Spinal cord (tissue), 10 donors: ENCODE measurements around the gene CLDN15. TPM values are rescaled to one million over a fixed set of nuclear protein-coding genes. Genes with fewer than 3 reads are reported as not detected.

Experiments used
- DNase-seq, 6 donors: peaks; one replicate each; pipeline versions ENCODE4 v3.0.0 to v3.0.0-alpha.2; 2013 to 2015; ENCODE audit warnings: low spot score in 6 of 6, low read depth in 4 of 6
- H3K27ac ChIP-seq: one replicate; pipeline ENCODE4 v1.5.1; 2013; ENCODE audit warnings: low read depth, low read length, control low read depth
- H3K27me3 ChIP-seq: one replicate; pipeline ENCODE4 v1.6.1; 2013; ENCODE audit warnings: low read length; ENCODE audit not compliant: control insufficient read depth, insufficient read depth
- H3K36me3 ChIP-seq: one replicate; pipeline ENCODE4 v1.6.1; 2013; ENCODE audit warnings: low read length; ENCODE audit not compliant: control insufficient read depth, insufficient read depth
- H3K4me1 ChIP-seq: one replicate; pipeline ENCODE4 v1.6.1; 2013; ENCODE audit warnings: low read length; ENCODE audit not compliant: control insufficient read depth, insufficient read depth
- H3K4me3 ChIP-seq: one replicate; pipeline ENCODE4 v1.5.1; 2013; ENCODE audit warnings: low read depth, low read length, control low read depth
- H3K9me3 ChIP-seq: one replicate; pipeline ENCODE4 v1.6.1; 2013; ENCODE audit warnings: low read length; ENCODE audit not compliant: control insufficient read depth, insufficient read depth
- WGBS: methylation state at CpG from one replicate; pipeline ENCODE4 v1.1.5; 2013; ENCODE audit warnings: missing lambda C conversion rate; ENCODE audit not compliant: insufficient coverage; 5-methylcytosine and 5-hydroxymethylcytosine counted together
- polyA plus RNA-seq, 2 donors: library from polyadenylated mRNA; unstranded; fragments of 120-200 nt; gene quantifications; one replicate each; pipeline ENCODE4 v1.2.1, GENCODE V29; 2013; ENCODE audit not compliant: insufficient read length in 2 of 2
- total RNA-seq, 2 donors: library from RNA; depleted of rRNA in 1 of 2; stranded (reverse); fragments of 120-200 nt in 1 of 2; fragments of >200 nt in 1 of 2; gene quantifications; one replicate each; pipeline versions ENCODE4 v1.2.3 to v1.2.4, GENCODE V29; 2013 to 2014
- donor health status: healthy.

The CLDN15 gene
- total and polyA plus RNA-seq, 4 donors, result 3.3 to 13.8 (median 8.8) TPM

- DNase-seq, result no peak
- H3K9me3 ChIP-seq, result no peaks in the 10 kb centered on the region
- WGBS, result 96% methylated on average over 4 of the region's 6 CpGs
- no peaks in the 10 kb centered on the region for H3K4me1 ChIP-seq
- H3K27me3 ChIP-seq, result no peaks in the 10 kb centered on the region
- no peak overlapping the region for H3K27ac ChIP-seq
- H3K4me3 ChIP-seq, result no peak overlapping the region
- H3K36me3 ChIP-seq, result peaks cover 83% of the 10 kb centered on the region
These were observed 12.0 kb downstream of the CLDN15 start for GRCh38 chr7:101225650-101226049.

- no peak for DNase-seq
- WGBS, result 98% methylated on average over 14 of the region's 15 CpGs
- H3K9me3 ChIP-seq, result no peaks in the 10 kb centered on the region
- no peak overlapping the region for H3K4me3 ChIP-seq
- peaks cover 69% of the 10 kb centered on the region for H3K36me3 ChIP-seq
- no peaks in the 10 kb centered on the region for H3K27me3 ChIP-seq
- H3K4me1 ChIP-seq, result peaks cover 11% of the 10 kb centered on the region
- no peak overlapping the region for H3K27ac ChIP-seq
These were observed 14.1 kb downstream of the CLDN15 start for GRCh38 chr7:101223528-101223927.

DNA sequence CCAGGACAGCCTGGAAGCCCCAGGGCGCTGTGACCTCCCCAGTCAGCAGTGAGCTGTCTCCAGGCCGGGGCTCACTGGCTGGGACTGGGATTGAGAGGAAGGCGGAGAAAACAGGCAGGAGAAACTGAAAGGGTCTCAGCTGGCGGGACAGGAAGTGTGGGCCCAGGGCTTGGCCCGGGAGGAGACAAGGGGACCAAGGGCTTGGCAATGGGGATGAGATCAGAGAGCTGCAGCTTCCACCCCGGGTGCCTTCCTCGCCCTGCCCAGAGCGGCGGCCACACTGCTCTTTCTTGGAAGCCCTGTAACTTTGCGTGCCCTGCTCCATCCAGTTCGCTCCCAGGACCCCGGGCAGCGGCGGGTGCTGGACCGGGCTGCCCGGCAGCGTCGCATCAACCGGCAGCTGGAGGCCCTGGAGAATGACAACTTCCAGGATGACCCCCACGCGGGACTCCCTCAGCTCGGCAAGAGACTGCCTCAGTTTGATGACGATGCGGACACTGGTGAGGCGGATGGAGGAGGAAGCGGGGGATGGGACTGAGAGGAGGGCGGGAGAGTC, 15.2 kb downstream of the CLDN15 start:
- peaks cover 20% of the 10 kb centered on the region for H3K4me1 ChIP-seq
- H3K27me3 ChIP-seq, result no peaks in the 10 kb centered on the region
- H3K36me3 ChIP-seq, result peaks cover 58% of the 10 kb centered on the region
- no peak overlapping the region for H3K4me3 ChIP-seq
- H3K9me3 ChIP-seq, result no peaks in the 10 kb centered on the region
- no peak for DNase-seq
- 91% methylated on average over 27 of the region's 27 CpGs for WGBS
- no peak overlapping the region for H3K27ac ChIP-seq

GRCh38 chr7:101220295-101220694, 17.3 kb downstream of the CLDN15 start:
- 83% methylated on average over 5 of the region's 5 CpGs for WGBS
- DNase-seq, result no peak
- no peak overlapping the region for H3K27ac ChIP-seq

GRCh38 chr7:101218236-101219125, 19.1 kb downstream of the CLDN15 start:
- Histone ChIP-seq H3K27me3 (no peaks in the 10 kb centered on the region), H3K4me3 (peak overlapping the region; percentile 87), H3K4me1 (peaks cover 40% of the 10 kb centered on the region), H3K27ac (peak overlapping the region; percentile 96), H3K9me3 (no peaks in the 10 kb centered on the region), H3K36me3 (peaks cover 48% of the 10 kb centered on the region)
- WGBS, result 15% methylated on average over 18 of the region's 26 CpGs
- DNase-seq, result no peak

More at GRCh38 chr7:101220295-101220694, 17.3 kb downstream of the CLDN15 start:
- H3K4me3 ChIP-seq, result no peak overlapping the region
- H3K9me3 ChIP-seq, result no peaks in the 10 kb centered on the region
- H3K36me3 ChIP-seq, result peaks cover 49% of the 10 kb centered on the region
- peaks cover 40% of the 10 kb centered on the region for H3K4me1 ChIP-seq
- no peaks in the 10 kb centered on the region for H3K27me3 ChIP-seq

DNA sequence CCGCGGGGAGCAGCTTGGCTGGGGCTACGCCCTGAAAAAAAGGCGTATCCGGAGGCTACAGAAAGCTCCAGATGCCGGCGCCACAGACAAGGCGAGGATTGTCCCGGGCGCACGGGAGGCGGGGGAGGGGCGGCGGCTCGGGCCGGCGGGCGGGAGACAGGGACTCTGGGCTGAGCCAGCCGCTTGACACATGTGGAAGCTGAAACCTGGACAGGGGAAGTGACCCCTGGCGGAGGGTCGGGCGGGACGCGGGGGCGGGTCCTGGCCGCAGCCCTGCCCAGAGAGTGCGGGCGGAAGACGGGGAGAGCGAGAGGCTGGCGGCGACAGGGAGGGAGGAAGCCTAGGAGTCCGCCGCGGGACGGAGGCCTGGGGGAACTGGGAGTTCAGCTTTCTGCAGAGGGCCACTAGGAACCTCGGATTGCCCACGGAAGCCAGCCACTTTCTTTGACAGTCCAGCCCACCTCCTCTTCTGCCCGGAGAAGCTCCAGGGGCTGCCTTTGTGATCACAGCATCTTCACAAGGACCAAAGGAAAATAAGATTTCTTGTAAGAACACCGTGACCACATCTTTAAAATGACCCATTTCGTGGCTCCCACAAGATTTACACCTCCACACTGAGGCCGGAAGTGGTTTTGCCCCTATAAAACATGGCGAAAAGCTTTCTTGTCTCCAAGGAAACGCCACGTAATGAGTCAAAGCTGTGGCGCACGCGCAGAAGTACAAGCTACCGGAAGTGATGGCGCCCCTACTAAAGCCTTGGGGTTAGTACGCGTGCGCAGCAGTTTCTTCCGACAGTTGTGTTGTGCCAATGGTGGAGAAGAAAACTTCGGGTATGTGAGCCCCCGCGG, 20.0 kb downstream of the CLDN15 start, which contains the start of the genes PLOD3 and ZNHIT1:
PLOD3 (minus strand) TSS at position 194 of the 848 bp plus-strand sequence. CDS start 307 bp downstream, outside the sequence.
ZNHIT1 (plus strand) TSS at position 778 of the 848 bp plus-strand sequence; CDS start at position 809, 31 bp downstream.
- Histone ChIP-seq H3K9me3 (no peaks in the 10 kb centered on the region), H3K4me1 (peaks cover 40% of the 10 kb centered on the region), H3K27me3 (no peaks in the 10 kb centered on the region), H3K27ac (peak within 1 kb of the TSS; percentile 96), H3K4me3 (peak within 1 kb of the TSS; percentile 87), H3K36me3 (peaks cover 47% of the 10 kb centered on the region)
- WGBS, result under 1% methylated on average over 53 of the region's 57 CpGs
- DNase-seq, result peak; percentile 97 to 100 (median 99)

GRCh38 chr7:101216860-101217387, 20.7 kb downstream of the CLDN15 start:
- peak overlapping the region; percentile 96 for H3K27ac ChIP-seq

DNA sequence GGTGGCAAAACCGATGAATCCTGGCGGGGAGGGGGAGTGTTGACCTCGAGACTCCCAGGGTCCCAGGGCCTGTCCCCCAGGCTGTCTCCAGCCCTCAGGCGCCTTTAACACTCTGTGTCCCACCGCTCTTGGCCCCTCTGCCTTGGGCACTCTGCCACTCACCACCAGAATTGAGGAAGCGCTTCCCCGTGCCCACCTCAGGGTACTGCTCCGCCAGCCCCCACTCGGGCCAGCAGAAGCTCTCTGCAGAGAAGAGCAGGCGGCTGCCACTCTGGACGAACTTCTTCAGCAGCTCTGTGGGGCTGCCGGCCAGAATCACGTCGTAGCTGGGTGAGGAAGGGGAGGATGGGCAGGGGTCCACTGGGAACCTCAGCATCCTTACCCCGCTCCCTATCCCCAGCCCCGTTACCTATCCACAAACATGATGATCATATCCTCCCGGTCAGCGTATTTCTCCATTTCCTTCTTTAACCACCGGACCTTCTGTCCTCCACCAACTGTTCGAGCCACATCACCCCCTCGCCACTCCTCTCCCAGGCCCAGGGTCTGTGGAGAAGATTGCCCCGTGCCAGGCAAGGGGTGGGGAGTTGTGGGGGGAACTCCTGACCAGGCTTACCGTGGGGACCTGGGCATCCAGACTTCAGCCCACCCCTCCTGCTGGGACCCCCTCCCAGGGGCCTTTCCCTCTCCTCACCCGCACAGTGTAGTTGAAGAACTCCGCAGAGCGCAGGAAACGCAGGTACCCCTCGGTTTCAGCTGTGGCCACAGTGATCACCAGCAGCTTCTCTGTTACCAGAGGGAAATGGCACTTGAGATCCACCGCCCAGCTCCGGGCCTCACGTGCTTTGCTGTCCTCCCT, 21.4 kb downstream of the CLDN15 start:
- peak in 1 of 6 donors; percentile 9 for DNase-seq
- Histone ChIP-seq H3K27me3 (no peaks in the 10 kb centered on the region), H3K36me3 (peaks cover 47% of the 10 kb centered on the region), H3K9me3 (no peaks in the 10 kb centered on the region), H3K27ac (peak overlapping the region; percentile 96), H3K4me1 (peaks cover 40% of the 10 kb centered on the region), H3K4me3 (peak overlapping the region; percentile 87)
- WGBS, result 62% methylated on average over 18 of the region's 31 CpGs

More at GRCh38 chr7:101216860-101217387, 20.7 kb downstream of the CLDN15 start:
- Histone ChIP-seq H3K4me3 (peak overlapping the region; percentile 87), H3K27me3 (no peaks in the 10 kb centered on the region), H3K9me3 (no peaks in the 10 kb centered on the region), H3K36me3 (peaks cover 47% of the 10 kb centered on the region), H3K4me1 (peaks cover 40% of the 10 kb centered on the region)
- 0% methylated on average over 33 of the region's 34 CpGs for WGBS
- peak in 1 of 6 donors; percentile 35 for DNase-seq
